ENCODE measurements around the gene NAA50. TPM values are rescaled to one million over a fixed set of nuclear protein-coding genes. Genes with fewer than 3 reads are reported as not detected.

NAA50 gene
- total RNA-seq, 1 donor from 2014 or later: 90.1 TPM

DNA sequence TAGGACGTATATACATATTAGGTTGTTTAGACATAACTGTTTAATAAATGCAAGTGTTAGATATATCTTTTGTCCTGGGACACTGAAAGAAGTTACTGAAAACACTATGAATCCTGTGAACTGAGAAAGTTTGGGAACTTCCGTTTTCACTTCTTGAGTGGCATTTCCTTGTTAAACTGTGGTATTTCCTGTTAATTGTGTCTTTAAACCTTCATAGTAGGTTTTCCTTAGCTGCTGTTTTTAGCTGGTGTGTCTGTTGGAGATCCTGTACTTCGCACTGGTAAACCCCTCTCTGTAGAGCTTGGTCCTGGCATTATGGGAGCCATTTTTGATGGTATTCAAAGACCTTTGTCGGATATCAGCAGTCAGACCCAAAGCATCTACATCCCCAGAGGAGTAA lies 37.9 kb upstream of the NAA50 start:
- no peaks in the 10 kb centered on the region for H3K27me3 ChIP-seq
- no peak overlapping the region for H3K4me3 ChIP-seq
- no peaks in the 10 kb centered on the region for H3K9me3 ChIP-seq
- peaks cover 8% of the 10 kb centered on the region for H3K4me1 ChIP-seq
- TF ChIP-seq POLR2AphosphoS5 (IDR thresholded peaks at IDR 0.05; ENCODE audit: insufficient read depth in 1 of 2, low read depth in 1 of 2): no peak
- TF ChIP-seq, protein P1, sequence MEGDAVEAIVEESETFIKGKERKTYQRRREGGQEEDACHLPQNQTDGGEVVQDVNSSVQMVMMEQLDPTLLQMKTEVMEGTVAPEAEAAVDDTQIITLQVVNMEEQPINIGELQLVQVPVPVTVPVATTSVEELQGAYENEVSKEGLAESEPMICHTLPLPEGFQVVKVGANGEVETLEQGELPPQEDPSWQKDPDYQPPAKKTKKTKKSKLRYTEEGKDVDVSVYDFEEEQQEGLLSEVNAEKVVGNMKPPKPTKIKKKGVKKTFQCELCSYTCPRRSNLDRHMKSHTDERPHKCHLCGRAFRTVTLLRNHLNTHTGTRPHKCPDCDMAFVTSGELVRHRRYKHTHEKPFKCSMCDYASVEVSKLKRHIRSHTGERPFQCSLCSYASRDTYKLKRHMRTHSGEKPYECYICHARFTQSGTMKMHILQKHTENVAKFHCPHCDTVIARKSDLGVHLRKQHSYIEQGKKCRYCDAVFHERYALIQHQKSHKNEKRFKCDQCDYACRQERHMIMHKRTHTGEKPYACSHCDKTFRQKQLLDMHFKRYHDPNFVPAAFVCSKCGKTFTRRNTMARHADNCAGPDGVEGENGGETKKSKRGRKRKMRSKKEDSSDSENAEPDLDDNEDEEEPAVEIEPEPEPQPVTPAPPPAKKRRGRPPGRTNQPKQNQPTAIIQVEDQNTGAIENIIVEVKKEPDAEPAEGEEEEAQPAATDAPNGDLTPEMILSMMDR (IDR thresholded peaks at IDR 0.05): no peak
- no peak for TF ChIP-seq POLR2A (IDR thresholded peaks at IDR 0.05)
- intact Hi-C loops (cut with DNase I): no loop called here
- peaks cover 0 to 30% of the 10 kb centered on the region in 2 donors for H3K36me3 ChIP-seq
- DNase-seq (ENCODE audit: extremely low spot score in 2 of 2): no peak
- H3K27ac ChIP-seq: peak overlapping the region; percentile 14

- TF ChIP-seq, protein P1 (IDR thresholded peaks at IDR 0.05): no peak
- no peak for TF ChIP-seq POLR2AphosphoS5 (IDR thresholded peaks at IDR 0.05; ENCODE audit: insufficient read depth in 1 of 2, low read depth in 1 of 2)
- no peak for TF ChIP-seq POLR2A (IDR thresholded peaks at IDR 0.05)
- Histone ChIP-seq H3K27ac (peak overlapping the region; percentile 14), H3K36me3 (peaks cover 0 to 24% of the 10 kb centered on the region in 2 donors), H3K4me3 (no peak overlapping the region), H3K27me3 (no peaks in the 10 kb centered on the region), H3K9me3 (no peaks in the 10 kb centered on the region), H3K4me1 (peaks cover 8% of the 10 kb centered on the region)
- DNase-seq (ENCODE audit: extremely low spot score in 2 of 2): no peak
- intact Hi-C loops (cut with DNase I): no loop called here
Observed at GRCh38 chr3:113783463-113783862, 37.4 kb upstream of the NAA50 start.

- TF ChIP-seq POLR2A (IDR thresholded peaks at IDR 0.05) (no peak), POLR2AphosphoS5 (IDR thresholded peaks at IDR 0.05; ENCODE audit: insufficient read depth in 1 of 2, low read depth in 1 of 2) (no peak)
- TF ChIP-seq, protein P1 (IDR thresholded peaks at IDR 0.05): no peak
- no peak for DNase-seq (ENCODE audit: extremely low spot score in 2 of 2)
- intact Hi-C loops (cut with DNase I): no loop called here
Observed at GRCh38 chr3:113776564-113776963, 30.5 kb upstream of the NAA50 start.

DNA sequence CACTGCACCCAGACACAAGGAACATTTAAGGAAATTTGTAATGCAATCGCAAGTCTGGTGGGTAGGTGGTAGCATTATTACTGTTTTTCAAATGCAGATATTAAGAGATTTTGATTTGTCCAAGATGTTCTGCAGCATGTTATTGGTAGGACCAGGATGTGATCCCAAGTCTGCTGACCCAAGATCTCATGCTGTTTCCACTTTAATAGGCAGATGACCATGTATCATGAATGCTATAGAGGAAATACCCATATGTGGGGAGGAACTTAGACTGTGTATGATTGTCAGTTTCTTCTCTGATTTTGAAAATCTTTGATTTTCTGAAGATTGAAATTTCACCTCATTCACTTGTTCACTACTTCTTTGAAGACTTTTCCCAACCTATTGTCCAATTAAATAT lies 29.5 kb upstream of the NAA50 start:
- no peak for TF ChIP-seq POLR2AphosphoS5 (IDR thresholded peaks at IDR 0.05; ENCODE audit: insufficient read depth in 1 of 2, low read depth in 1 of 2)
- no peak for TF ChIP-seq POLR2A (IDR thresholded peaks at IDR 0.05)
- TF ChIP-seq, protein P1 (IDR thresholded peaks at IDR 0.05): no peak
- no peak overlapping the region for H3K27ac ChIP-seq
- H3K4me1 ChIP-seq: peaks cover 4% of the 10 kb centered on the region
- no peaks in the 10 kb centered on the region for H3K36me3 ChIP-seq
- H3K9me3 ChIP-seq: no peaks in the 10 kb centered on the region
- no peak for DNase-seq (ENCODE audit: extremely low spot score in 2 of 2)
- H3K27me3 ChIP-seq: no peaks in the 10 kb centered on the region
- intact Hi-C loops (cut with DNase I): no loop called here
- no peak overlapping the region for H3K4me3 ChIP-seq

More at GRCh38 chr3:113776564-113776963, 30.5 kb upstream of the NAA50 start:
- Histone ChIP-seq H3K4me3 (no peak overlapping the region), H3K27me3 (no peaks in the 10 kb centered on the region), H3K27ac (no peak overlapping the region), H3K36me3 (no peaks in the 10 kb centered on the region), H3K9me3 (no peaks in the 10 kb centered on the region), H3K4me1 (peaks cover 4% of the 10 kb centered on the region)

- no peaks in the 10 kb centered on the region for H3K9me3 ChIP-seq
- H3K27me3 ChIP-seq: no peaks in the 10 kb centered on the region
- no peak overlapping the region for H3K27ac ChIP-seq
- H3K36me3 ChIP-seq: no peaks in the 10 kb centered on the region
- intact Hi-C loops (cut with DNase I): no loop called here
- TF ChIP-seq, protein P1 (IDR thresholded peaks at IDR 0.05): no peak
- no peak for TF ChIP-seq POLR2AphosphoS5 (IDR thresholded peaks at IDR 0.05; ENCODE audit: insufficient read depth in 1 of 2, low read depth in 1 of 2)
- no peak for TF ChIP-seq POLR2A (IDR thresholded peaks at IDR 0.05)
- no peak for DNase-seq (ENCODE audit: extremely low spot score in 2 of 2)
- H3K4me3 ChIP-seq: no peak overlapping the region
- peaks cover 4% of the 10 kb centered on the region for H3K4me1 ChIP-seq
Observed at GRCh38 chr3:113773381-113773780, 27.3 kb upstream of the NAA50 start.

All from vagina (tissue), 2 donors.